ENCODE results near the gene NUDT12. TPM values are rescaled to one million over a fixed set of nuclear protein-coding genes. Genes with fewer than 3 reads are reported as not detected.

The NUDT12 gene
- total and polyA plus RNA-seq, 12 donors = 4.4 to 17.0 (median 12.4) TPM

- Histone ChIP-seq H3K27me3 (no peaks in the 10 kb centered on the region), H3K9me3 (no peaks in the 10 kb centered on the region), H3K4me1 (no peaks in the 10 kb centered on the region), H3K36me3 (no peaks in the 10 kb centered on the region), H3K27ac (no peak overlapping the region), H3K4me3 (no peak overlapping the region)
- intact Hi-C loops (cut with DNase I) = loop anchor here in 2 of 10 donors (5.0 kb wide), 1 partner anchor 593 kb away; no protein-coding TSS in a partner anchor
- TF ChIP-seq CTCF (IDR thresholded peaks at IDR 0.05) = no peak
- DNase-seq (no peak), ATAC-seq (no peak)
- 73 to 77% methylated on average over 3 of the region's 3 CpGs for WGBS, 2 donors
Measured at GRCh38 chr5:103589776-103590175, 27.2 kb upstream of the NUDT12 start.

- intact Hi-C loops (cut with DNase I) = loop anchor here in 2 of 10 donors (5.0 kb wide), 1 partner anchor 593 kb away; no protein-coding TSS in a partner anchor
- no peak overlapping the region for H3K27ac ChIP-seq
- H3K9me3 ChIP-seq = no peaks in the 10 kb centered on the region
- WGBS, 2 donors = 67 to 69% methylated on average over 3 of the region's 3 CpGs
- ATAC-seq = no peak
- no peak overlapping the region for H3K4me3 ChIP-seq
- H3K36me3 ChIP-seq = no peaks in the 10 kb centered on the region
- H3K4me1 ChIP-seq = no peaks in the 10 kb centered on the region
- no peak for DNase-seq
- no peak for TF ChIP-seq CTCF (IDR thresholded peaks at IDR 0.05)
- no peaks in the 10 kb centered on the region for H3K27me3 ChIP-seq
Measured at GRCh38 chr5:103589357-103589756, 26.8 kb upstream of the NUDT12 start.

- Histone ChIP-seq H3K27ac (no peak overlapping the region), H3K4me1 (no peaks in the 10 kb centered on the region), H3K36me3 (no peaks in the 10 kb centered on the region), H3K27me3 (no peaks in the 10 kb centered on the region), H3K9me3 (no peaks in the 10 kb centered on the region), H3K4me3 (no peak overlapping the region)
- TF ChIP-seq CTCF (IDR thresholded peaks at IDR 0.05) = peak in 7 of 9 donors; percentile 10 to 54 (median 46)
- no peak for ATAC-seq
- no peak for DNase-seq
- intact Hi-C loops (cut with DNase I) = loop anchor here in 2 of 10 donors (5.0 kb wide), 1 partner anchor 595 kb away; no protein-coding TSS in a partner anchor
- WGBS, 2 donors = 25 to 26% methylated on average over 2 of the region's 2 CpGs
Measured at GRCh38 chr5:103587185-103587748, 24.7 kb upstream of the NUDT12 start.

- H3K4me1 ChIP-seq = no peaks in the 10 kb centered on the region
- H3K9me3 ChIP-seq = no peaks in the 10 kb centered on the region
- intact Hi-C loops (cut with DNase I) = loop anchor here in 3 of 10 donors (5.0 kb wide), 1 partner anchor 595 kb away; no protein-coding TSS in a partner anchor
- H3K36me3 ChIP-seq = no peaks in the 10 kb centered on the region
- no peak overlapping the region for H3K27ac ChIP-seq
- ATAC-seq = no peak
- TF ChIP-seq CTCF (IDR thresholded peaks at IDR 0.05) = peak; percentile 6 to 60 (median 51)
- peak in 1 of 2 donors; percentile 5 for DNase-seq
- 15 to 20% methylated on average over 2 of the region's 2 CpGs for WGBS, 2 donors
- H3K4me3 ChIP-seq = no peak overlapping the region
- H3K27me3 ChIP-seq = peaks cover 0 to 7% (median 0%) of the 10 kb centered on the region in 7 donors
Measured at GRCh38 chr5:103582364-103582763, 19.8 kb upstream of the NUDT12 start.

All from heart right ventricle (tissue), 16 donors.